HG03432 (cell line): ENCODE results near the gene CCDC187.

Source experiments
- ATAC-seq: cut with Tn5 transposase; IDR thresholded peaks from one replicate; pipeline ENCODE4 v1.9.1; 2021; ENCODE audit warnings: mild to moderate bottlenecking, moderate library complexity; ENCODE audit not compliant: unreplicated experiment

Gene CCDC187

DNA sequence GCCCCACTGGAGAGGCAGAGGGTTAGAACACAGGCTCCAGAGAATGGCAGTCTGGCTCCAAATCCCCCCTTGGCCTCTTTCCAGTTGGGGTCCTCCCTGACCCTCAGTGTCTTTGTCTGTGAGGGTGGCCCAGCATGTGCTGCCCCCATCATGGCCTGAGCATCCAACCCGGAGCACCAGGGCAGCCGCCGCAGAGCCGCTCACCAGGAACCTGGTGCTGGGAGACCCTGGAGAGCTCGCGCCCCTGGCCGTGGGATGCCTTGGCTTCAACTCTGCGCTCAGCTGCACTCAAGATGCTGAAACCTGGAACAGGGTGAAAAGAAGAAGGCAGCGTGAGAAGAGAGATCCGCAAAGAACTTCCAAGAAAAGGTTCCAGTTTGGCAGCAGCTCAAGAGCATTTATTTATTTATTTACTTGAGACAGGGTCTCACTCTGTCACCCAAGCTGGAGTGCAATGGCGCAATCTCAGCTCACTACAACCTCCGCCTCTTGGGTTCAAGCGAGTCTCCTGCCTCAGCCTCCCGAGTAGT lies 3.8 kb downstream of the CCDC187 start:
- ATAC-seq = no peak

DNA sequence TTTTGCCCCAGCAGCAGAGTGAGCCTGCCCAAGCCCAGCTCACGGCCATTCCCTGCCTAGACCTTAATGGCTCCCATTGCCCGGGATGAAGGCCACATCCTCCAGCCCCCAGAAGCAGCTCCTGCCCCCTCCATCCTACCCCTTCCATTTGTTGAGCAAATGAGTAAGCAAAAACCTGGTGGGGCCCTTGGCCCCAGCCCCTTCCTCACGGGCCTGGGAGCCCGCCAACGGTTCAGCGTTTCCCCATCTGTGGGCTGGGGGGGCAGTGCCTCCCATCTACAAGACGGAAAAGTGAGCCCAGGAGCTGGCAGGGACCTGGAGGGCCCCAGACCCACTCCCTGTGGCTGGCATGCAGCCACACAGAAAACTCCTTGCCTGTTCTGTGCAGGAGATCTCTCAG lies 4.4 kb downstream of the CCDC187 start:
- no peak for ATAC-seq

DNA sequence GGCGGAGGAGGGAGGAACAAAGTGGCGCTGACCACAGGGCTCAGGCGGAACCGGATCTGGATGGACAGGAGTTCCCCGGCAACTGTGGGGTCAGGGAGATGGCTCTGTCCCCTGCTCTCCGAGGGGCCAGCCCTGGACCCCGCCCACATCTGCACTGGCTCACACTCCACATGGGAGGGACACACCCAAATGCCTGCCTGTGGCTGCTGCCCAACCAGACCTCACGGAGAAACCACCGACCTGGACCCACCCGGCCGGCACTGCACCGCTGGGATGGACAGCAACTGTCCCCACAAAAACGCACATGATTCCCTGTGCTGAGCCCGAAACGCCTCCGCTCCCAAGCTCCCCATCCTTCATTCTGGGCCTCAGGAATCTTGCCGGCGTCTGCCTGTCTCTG lies 4.8 kb downstream of the CCDC187 start:
- ATAC-seq = no peak

DNA sequence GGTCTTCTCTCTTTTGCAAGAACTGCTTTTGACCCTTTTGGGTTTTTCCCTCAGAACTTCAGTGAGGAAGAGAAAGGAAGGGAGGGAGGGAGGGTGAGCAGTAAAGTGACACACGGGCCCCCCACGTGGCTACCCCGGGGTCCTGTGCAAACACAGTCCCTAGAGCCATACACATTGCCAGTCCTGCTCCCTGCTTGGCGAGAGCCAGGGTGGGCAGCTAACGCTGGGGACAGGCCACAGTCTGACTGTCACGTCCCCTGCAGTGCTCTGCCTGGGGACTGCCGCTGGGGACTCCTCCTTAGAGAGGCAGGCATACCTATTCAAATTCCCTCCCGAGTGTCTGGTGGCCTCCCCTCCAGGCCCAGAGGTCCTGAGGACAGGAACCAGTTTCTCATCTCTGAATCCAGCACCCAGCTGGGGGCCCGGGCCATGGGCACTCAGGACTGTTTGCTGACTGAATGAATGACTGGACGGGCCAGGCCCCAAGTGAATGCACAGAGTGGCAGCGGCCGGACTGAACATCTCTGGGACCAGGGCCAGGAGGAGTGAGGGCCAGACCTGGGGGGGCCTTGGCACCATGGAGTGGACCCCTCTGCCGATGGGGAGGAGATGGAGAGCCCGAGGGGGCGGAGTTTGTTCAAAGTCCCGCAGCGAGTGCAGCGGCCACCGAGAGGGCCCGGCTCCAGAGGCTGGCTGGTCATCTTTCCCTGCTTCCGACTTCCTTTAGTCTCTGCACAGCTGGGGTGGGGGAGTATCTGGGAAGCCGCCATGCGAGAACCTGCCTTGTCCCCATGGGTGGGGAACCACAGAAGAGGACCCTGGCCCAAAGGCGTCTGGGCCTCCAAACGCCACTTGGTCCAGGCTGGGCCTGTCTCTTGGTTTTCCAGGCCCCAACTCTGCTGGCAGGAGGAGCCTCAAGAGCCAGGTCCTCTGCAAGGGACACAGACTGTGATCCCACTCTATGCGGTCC lies 5.8 kb downstream of the CCDC187 start:
- no peak for ATAC-seq

DNA sequence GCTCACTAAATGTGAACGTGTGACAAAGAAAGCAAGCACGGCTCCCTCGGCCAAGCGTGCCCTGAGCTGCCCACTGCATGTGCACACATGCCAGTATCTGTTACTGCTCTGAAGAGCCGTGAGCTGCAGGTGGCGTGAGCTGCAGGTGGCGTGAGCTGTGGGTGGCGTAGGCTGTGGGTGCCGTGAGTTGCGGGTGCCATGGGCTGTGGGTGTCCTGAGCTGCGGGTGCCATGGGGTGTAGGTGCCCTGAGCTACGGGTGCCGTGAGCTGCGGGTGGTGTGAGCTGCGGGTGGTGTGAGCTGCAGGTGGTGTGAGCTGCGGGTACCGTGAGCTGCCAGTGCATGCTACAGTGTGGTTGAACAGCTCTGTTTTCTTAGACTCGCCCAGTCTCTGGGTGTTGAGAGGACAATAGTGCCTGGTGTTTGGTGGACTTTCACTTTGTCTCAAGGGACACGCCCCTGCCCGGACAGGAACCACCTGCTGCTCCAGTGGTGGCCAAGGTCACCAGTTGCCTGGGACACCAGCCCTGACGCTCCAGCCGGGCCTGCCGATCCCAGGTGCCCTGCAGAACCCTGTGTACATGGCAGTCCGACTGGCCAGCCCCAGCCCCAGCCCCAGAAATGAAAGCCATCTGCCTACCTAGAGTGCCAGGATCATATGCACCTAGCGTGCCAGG lies 6.7 kb downstream of the CCDC187 start:
- no peak for ATAC-seq

DNA sequence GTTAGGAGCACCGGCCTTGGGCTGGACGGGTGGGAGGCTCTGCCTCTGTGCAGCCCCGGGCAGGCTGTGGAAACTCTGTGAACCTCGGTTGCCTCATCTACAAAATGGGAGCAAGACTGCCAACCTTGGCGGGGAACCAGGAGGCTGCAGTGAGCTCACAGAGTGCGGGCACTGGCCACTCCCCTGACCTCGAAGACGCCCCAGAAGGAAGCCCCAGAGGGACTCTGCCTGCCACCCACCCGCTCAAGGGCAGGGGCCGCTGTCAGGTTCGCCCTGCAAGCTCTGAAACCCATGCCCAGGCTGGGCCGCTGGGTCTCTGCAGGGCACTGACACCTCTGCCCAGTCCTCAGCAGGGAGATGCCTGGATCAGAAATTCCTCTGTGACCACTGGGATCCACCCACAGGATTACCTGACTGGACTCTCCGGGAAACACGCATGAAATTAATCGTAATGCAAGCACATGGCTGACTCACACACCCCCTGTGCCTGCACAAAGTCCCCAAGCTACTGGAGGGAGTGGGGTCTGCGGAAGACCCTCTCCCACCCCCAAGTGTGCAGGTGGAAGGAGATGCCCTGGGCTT lies 7.4 kb downstream of the CCDC187 start:
- no peak for ATAC-seq

DNA sequence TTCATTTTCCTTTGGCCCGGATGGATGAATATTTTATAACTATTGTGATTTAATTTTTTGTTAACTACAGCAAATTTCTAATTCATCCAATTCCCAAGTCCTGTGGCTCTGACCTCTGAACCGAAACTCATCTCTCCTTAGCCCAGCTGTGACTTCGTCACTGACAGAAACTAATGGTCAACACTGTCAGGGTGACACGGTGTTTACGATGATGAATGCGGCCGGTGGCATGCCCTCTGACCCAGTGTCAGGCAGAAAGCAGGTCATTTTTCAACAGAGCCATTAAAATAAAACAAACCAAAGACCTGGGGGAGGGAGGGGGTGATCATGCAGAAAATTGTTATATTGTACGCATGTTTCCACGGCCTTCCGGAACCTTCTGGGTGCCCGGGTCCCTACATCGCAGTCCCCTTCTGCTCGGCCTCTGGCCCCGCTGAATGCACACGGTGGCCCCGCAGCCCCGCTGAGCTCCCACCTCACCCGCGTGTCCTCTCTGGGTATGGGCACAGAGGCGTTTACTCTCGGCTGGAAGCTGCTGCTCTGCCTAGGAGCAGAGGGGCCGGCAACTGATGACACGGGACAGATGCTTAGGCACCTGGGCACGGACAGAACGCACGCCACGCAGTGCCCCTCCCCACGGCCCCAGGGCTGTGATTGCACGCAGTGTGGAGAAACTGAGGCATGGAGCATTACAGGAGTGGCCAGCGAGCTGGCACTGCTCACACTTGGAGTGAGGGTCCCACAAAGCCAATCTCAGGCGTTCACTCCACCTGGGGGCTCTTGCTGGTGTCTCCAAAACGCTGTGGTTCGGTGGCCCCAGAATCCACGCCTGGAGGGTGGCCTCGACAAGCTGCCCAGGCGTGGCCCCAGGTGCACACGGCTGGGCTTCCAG lies 8.1 kb downstream of the CCDC187 start:
- ATAC-seq = no peak

DNA sequence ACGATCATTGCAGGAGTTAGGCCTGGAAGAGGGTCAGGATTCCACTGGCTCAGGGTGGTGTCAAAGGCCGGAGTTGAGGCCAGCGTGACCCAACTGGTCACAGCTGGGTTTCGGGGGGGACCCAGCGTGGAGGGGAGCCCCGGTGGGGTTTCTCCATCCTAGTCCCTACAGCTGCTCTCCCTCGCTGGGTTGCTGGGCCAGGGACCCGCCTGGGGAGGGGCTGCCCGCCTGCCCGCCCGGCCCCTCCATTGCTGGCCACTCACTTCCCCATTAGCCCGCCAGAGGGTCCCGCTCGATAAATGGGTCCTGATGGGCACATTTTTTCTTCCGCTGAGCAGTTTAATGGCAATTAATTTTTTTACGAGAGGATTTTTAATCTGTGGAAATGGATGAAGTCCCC lies 8.8 kb downstream of the CCDC187 start:
- ATAC-seq = no peak

DNA sequence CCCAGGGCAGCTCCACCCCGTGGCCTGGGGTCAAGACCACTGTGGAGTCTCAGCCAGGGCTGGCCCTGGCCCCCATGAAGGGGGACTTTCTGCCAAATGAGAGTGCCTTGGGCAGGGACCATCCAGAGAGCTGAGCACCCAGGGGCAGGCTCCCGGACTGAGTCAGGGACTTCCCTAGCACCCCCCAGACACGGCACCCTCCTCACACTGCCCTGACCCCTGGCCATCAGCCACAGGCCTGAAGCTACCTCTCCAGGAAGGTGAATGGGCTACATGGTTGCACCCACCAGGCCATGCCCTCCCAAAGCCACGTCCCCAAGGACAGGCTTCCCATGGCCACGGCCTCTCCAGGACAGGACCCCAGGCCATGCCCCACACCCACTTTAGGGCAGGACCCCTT lies 9.5 kb downstream of the CCDC187 start:
- ATAC-seq = no peak

DNA sequence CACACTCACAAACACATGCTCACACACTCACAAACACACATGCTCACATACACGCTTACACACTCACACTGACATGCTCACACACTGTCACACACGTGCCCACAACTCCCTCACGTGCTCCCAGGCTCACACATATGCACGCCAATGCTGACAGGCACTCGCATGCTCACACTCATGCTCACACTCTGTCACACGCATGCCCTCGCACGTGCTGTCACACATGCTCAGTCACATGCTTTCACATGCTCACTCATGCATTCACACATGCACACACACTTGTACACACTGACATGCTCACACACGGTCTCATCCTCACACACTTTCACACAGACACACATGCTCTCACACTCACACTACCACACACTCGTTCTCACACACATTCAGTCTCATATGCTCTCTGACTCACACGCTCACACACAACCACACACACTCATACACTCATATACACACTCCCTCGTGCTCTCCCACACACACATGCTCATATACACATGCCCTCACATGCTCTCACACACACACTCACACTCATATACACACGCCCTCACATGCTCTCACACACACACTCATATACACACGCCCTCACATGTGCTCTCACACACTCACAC lies 10.3 kb downstream of the CCDC187 start:
- no peak for ATAC-seq

DNA sequence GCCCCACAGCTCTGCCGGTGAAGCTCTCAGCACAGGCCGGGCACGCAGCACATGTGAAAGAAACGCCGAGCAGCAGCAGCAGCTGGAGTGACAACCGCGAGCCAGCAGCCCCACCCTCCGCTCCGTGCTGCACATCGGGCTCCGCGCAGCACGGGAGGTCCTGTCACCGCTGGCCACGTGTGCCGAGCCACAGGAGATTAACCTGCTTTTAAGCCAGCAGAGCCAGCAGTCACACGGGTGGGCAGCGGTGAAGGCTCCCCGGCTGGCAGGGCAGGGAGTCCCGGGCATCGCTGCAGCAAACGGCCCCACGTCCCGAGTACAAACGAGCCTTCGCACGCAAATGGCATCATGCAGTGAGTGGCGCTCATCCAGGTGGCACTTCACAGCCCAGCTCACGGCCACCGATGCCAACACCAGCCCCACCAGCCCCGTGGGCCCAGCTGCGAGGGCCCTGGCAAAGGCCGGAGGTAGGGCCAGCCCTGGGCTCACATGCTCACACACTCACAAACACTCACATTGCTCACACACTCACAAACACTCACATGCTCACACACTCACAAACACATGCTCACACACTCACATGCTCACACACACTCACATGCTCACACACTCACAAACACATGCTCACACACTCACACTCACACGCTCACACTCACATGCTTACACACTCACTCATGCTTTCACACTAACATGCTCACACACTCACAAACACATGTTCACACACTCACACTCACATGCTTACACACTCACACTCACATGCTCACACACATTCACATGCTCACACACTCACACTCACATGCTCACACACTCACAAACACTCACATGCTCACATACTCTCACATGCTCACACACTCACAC lies 11.1 kb downstream of the CCDC187 start:
- no peak for ATAC-seq

DNA sequence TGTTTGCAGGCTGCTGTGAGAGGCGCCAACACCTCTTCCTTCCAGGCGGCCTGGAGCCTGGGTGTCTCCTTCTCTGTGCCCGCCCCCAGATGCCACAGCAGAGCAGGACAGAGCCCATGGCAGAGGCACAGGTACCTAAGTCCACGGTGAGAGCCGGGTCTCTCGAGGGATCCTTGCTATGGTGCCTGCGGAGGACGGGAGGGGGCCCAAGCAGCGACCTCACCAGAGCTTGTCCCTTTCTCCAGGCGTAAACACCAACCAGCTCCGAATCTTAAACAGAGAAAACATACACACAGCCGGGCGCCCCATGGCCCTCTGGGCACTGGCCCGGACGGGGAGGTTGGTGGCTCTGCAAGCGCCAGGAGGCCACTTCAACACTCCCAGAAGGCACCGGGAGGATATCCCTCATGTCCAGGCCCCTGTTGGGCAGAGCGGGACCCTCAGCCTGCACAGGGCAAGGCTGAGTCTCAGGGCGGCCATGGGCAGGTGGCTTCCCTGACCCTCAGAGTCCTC lies 11.8 kb downstream of the CCDC187 start:
- ATAC-seq = no peak

DNA sequence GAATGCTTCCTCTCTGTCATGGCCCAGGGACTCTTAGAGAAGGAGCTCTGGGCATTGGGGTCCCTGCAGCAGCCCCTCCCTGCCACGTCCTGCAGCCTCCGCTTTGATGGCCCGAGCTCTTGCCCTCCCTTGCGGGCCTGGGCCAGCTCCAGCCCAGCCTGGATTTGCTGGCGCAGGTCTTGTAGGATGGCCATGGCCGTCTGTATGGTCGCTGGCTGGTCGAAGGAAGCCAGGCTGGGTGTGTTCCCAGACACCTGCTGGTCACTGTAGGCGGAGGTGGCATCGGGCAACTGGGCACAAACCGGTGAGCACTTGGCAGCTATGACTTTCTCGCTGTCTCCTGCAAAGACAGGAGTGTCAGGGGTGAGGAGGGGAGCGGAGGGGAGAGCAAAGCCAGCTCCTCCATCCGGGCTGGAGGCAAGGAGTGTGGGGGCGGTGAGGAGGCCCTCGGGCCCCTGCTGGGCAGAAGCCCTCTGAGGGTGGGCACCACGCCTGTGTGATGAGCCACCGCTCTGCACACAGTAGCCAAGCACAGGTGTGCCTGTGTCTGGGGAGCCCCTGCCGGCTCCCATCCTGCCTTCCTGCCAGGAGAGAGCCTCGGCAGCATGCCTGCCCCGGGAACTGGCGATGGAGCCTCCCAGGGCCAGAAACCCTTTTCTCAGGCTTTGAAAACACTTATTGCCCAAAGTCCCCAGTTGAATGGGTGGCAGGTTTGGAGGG lies 12.4 kb downstream of the CCDC187 start:
- no peak for ATAC-seq

DNA sequence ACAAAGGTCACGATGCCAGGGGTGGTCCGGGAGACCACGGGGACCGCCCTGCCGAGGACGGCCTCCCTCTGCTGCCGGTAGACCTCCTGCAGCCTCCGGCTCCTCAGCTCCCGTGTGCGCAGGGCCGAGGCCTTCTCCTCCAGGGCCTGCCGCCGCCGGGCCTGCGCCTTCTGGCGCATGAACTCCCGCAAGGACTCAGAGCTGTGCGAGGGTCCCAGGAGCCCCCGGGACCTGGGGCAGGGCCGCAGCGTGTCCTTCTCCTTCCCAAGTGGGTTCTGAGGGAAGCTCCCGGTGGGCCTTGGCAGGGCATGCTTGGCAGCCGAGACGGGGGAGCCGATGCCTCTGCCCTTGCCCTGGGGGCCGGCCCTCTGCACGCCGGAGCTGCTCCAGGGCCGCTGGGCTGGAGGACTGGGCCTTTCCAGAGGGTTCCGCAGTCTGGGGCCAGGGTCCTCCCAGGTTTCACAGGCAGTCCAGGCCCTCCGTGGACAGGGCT lies 13.3 kb downstream of the CCDC187 start:
- no peak for ATAC-seq

DNA sequence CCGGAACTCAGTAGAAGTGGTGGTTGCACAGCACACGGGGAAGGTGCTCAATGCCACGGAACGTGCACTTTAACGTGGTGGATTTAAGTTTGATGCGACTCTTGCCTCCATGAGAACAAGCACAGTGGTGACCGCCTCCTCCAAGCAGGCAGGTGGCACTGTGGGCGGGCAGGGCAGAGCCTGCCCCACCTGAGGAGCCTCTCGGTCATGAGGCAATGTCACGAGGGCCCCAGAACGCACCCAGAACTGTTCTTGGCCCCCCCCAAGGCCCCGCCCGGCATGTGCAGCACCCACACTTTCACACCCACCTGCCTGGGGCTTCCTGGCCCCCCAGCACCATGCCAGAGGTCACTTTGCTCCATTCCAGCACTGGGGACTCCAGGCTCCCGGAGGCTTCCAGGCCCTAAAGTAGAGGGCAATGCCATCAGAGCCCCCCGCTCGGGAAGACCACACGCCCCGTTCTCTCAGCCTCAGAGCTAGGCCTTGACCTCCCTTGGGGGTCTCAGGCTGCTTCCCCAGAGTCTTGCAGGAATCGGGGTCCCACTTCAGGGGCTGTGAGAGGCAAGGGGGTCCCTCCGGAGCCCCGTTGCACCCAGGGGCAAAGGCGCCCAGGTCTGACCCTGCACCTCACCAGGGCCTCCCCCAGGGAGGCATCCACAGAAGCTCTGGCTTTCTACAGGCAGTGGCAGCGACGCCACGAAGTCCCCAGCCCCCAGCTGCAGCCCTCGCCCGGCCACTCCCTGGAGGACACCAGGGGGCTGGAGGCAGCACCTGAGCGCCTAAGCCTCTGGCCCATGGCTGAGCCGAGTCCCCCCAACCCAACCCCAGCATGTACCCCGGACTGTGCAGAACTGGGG lies 14.0 kb downstream of the CCDC187 start:
- ATAC-seq = no peak

DNA sequence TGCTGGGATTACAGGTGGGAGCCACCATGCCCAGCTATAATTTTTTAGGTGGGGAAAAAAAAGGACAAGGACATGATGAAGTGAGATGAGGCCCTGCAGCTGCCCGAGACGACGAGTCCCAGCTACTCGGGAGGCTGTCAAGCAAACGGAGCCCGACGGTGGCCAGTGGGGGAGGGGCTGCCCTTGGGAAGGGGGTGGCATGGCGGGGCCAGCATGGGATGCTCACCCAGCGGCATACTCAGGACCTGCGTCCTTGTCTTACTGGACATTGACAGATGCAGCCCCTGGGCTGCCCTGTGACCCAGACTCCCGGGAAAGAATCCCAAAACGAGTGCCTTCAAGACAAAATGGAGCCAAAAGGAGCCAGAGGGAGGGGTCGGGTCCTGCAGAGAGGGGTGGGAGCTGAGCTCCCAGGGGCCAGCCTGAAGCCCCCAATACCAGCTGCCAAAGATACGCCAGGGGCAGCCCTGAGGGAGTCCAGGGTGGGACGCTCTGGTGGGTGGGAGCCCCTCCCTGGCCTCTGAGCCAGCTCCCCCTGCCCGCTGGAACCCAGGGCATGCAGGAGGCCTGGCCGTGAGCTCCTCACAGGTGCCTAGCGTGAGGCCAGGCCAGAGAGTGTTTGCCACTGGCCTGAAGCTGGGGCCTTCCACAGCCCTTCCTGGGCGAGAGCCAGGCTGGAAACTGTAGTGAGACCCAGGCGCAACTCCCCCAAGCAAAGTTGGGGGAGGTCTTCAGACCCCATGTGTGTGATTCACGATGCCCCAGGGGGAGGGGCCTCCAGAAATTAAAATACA lies 15.7 kb downstream of the CCDC187 start:
- ATAC-seq = no peak

DNA sequence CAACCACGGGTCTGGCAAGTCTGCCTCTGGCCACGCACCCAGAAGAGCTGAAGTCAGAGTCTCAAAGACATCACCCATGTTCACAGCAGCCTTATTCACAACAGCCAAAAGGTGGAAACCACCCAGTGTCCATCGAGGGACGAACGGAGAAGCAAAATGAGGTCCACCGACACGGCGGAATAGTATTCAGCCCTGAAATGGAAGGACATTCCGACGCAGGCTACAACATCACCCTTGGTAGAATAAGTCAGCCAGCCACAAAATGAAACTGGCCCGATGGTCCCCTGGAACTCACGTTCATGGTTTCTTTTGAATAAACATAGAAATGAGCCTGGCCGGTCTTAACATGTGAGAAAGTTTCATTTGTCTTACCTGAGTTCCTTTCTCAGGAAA lies 16.9 kb downstream of the CCDC187 start:
- ATAC-seq = no peak
